BJ (cell line): ENCODE measurements around the gene TEX10. TPM values are rescaled to one million over a fixed set of nuclear protein-coding genes. Genes with fewer than 3 reads are reported as not detected.
A peak's percentile ranks its signal among the peaks of the same experiment; 100 is the strongest.
"Not testable (repeated sequence)": the region's sequence is repeated elsewhere in the genome, so short reads cannot be mapped to it uniquely, and the experiment has no call there.

Experiments
- CTCF ChIA-PET: fragments of 350-600 bp; formaldehyde crosslinking; extraction: SDS; loops from one replicate; lab custom pipeline; 2021; ENCODE audit warnings: antibody characterized with exemption, inconsistent platforms; lab: Yijun Ruan, JAX
- POLR2A ChIA-PET: fragments of 300-600 bp; sonication (Branson Sonifier 250); formaldehyde crosslinking; extraction: SDS; loops from one replicate; lab custom pipeline; 2021; ENCODE audit warnings: antibody characterized with exemption; lab: Charles Lee
- DNase-seq: peaks from one replicate; pipeline ENCODE4 v3.0.0-alpha.2; 2011; ENCODE audit warnings: low read depth
- H3K27me3 ChIP-seq: 2 replicates; pipeline ENCODE4 v1.6.0; 2011; ENCODE audit warnings: low read length; ENCODE audit not compliant: control insufficient read depth, insufficient read depth
- H3K36me3 ChIP-seq: 2 replicates; pipeline ENCODE4 v1.5.1; 2011; ENCODE audit warnings: low read length; ENCODE audit not compliant: control insufficient read depth, insufficient read depth
- H3K4me3 ChIP-seq: 2 replicates; pipeline ENCODE4 v1.5.1; 2011; ENCODE audit warnings: low read depth, mild to moderate bottlenecking, control low read depth, low read length
- polyA plus RNA-seq: library from polyadenylated mRNA; depleted of rRNA; stranded (reverse); fragments of >200 nt; gene quantifications from 2 replicates; pipeline ENCODE4 v1.2.3, GENCODE V29; 2011
- TF ChIP-seq, protein P1 (sequence below): IDR thresholded peaks from 2 replicates; pipeline ENCODE4 v1.5.1; 2011; ENCODE audit warnings: low read depth, mild to moderate bottlenecking, control low read depth, inconsistent platforms, low read length, moderate library complexity; ENCODE audit not compliant: insufficient read depth

The TEX10 gene
- polyA plus RNA-seq, 1 experiment: 12.8 TPM

DNA sequence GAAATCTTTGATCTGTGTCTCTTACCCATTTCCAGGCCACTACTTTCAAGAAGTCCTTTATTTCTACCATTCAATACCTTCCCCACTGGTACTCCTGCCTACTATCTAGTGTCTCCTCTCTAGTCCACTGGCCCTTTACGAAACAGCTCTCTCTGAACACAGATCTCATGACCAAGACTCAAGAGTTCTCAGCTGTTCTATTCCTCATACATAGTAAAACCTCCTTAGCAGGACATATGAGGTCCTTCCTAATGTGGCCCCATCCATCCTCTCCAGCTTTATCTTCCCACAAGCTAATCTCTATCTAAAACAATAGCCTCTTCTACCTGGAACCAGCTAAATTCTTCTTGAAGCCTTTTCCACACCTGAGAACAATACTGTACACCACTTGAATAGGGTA lies 2.6 kb downstream of the TEX10 start:
- ChIA-PET POLR2A (no interaction called here), CTCF (interaction anchor here (0.9 to 1.0 kb wide), 3 partner anchors 25 to 77 kb away, joined by 3 to 4 read pairs (median 3); partner anchors contain the start of gene MSANTD3)
- no peak for DNase-seq
- TF ChIP-seq, protein P1, sequence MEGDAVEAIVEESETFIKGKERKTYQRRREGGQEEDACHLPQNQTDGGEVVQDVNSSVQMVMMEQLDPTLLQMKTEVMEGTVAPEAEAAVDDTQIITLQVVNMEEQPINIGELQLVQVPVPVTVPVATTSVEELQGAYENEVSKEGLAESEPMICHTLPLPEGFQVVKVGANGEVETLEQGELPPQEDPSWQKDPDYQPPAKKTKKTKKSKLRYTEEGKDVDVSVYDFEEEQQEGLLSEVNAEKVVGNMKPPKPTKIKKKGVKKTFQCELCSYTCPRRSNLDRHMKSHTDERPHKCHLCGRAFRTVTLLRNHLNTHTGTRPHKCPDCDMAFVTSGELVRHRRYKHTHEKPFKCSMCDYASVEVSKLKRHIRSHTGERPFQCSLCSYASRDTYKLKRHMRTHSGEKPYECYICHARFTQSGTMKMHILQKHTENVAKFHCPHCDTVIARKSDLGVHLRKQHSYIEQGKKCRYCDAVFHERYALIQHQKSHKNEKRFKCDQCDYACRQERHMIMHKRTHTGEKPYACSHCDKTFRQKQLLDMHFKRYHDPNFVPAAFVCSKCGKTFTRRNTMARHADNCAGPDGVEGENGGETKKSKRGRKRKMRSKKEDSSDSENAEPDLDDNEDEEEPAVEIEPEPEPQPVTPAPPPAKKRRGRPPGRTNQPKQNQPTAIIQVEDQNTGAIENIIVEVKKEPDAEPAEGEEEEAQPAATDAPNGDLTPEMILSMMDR: no peak
- H3K4me3 ChIP-seq: no peak overlapping the region
- no peaks in the 10 kb centered on the region for H3K27me3 ChIP-seq
- H3K36me3 ChIP-seq: no peaks in the 10 kb centered on the region

DNA sequence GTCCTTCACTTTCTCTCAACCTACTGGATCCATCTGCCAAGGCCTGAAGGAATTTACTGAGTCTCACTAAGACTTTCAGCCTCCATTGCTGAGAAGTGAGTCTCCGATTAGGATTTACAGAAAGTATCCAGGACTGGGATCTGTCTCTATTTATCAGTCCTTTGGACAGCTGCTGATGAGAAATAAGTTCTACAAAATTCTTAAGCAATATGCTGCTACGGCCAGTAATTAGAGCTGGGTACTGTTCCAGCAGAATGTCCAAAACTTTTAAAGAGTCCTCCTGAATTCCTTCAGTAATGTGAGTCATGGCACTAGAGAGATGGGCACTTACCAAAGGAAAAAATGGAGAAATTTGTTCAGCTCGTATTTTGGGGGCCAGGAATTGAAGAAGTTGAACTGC lies 5.9 kb downstream of the TEX10 start:
- TF ChIP-seq, protein P1: no peak
- Histone ChIP-seq H3K36me3 (no peaks in the 10 kb centered on the region), H3K27me3 (no peaks in the 10 kb centered on the region), H3K4me3 (no peak overlapping the region)
- POLR2A ChIA-PET: no interaction called here
- peak; percentile 40 for DNase-seq
- CTCF ChIA-PET: interaction anchor here (1.1 to 2.4 kb wide), 4 partner anchors 9 to 319 kb away, joined by 3 to 10 read pairs (median 4); no protein-coding TSS in a partner anchor

DNA sequence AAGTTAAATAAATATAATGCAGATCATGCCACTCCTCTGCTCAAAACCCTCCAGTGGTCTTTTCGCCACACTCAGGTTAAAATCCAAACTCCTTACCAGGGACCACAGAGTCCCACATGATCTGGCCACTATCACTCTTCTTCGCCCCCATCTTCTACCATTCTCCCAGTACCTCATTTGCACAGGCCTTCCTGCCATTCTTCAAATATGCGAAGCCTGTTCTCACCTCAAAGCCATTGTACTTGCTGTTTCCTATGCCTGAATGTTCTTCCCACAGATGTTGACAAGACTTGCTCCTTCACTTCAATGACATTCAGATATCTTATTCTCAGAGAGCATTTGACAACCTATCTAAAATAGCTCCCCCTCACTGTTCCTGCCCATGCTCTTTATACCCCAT lies 10.9 kb downstream of the TEX10 start:
- Histone ChIP-seq H3K4me3 (no peak overlapping the region), H3K36me3 (0 out of 2 replicates have a peak, but pooled peaks cover 1% of the 10 kb centered on the region), H3K27me3 (no peaks in the 10 kb centered on the region)
- no peak for DNase-seq
- CTCF ChIA-PET: interaction anchor here (1.2 to 1.5 kb wide), 3 partner anchors 9 to 96 kb away, joined by 3 to 6 read pairs (median 3); no protein-coding TSS in a partner anchor
- TF ChIP-seq, protein P1: no peak
- POLR2A ChIA-PET: no interaction called here

DNA sequence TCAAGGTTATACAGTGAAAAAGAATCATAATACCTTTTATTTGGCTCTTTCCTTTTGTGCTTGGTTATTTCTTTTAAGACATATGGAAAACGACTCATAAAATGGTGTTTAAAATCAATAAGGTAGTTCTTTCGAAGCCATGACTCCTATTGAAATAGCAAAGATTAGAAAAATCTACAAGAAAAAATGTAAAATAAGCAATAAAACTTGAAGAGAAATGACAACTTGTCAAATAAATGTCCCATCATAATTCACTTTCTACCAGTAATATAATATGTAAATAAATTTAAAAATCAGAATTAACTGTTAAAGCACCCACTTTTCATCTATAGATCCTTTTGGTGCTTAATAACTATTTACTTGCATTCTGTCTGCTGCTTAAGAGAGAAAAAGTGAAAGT lies 12.5 kb downstream of the TEX10 start:
- Histone ChIP-seq H3K36me3 (0 out of 2 replicates have a peak, but pooled peaks cover 1% of the 10 kb centered on the region), H3K4me3 (no peak overlapping the region), H3K27me3 (no peaks in the 10 kb centered on the region)
- TF ChIP-seq, protein P1: no peak
- CTCF ChIA-PET: no interaction called here
- POLR2A ChIA-PET: no interaction called here
- DNase-seq: no peak

DNA sequence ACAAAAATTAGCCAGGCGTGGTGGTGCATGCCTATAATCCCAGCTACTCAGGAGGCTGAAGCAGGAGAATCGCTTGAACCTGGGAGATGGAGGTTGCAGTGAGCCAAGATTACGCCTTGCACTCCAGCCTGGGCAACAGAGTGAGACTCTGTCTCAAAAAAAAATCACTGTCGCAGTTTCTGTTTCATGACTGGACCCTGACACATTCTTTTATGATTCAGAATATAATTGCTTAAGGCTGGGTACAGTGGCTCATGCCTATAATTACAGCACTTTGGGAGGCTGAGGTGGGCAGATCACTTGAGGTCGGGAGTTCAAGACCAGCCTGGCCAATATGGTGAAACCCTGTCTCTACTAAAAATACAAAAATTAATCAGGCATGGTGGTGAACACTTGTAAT lies 14.0 kb downstream of the TEX10 start:
- H3K36me3 ChIP-seq, H3K4me3 ChIP-seq, DNase-seq, H3K27me3 ChIP-seq, POLR2A ChIA-PET: not testable (repeated sequence)
- CTCF ChIA-PET: interaction anchor here (0.8 to 1.7 kb wide), 3 partner anchors 11 to 257 kb away, joined by 3 to 4 read pairs (median 3); no protein-coding TSS in a partner anchor
